Suprapubic skin (tissue), 3 donors: ENCODE data around the gene TYROBP.

Source experiments
- POLR2A ChIP-seq, 2 donors: fragments of 450-650 bp; IDR thresholded peaks; one replicate each; pipeline ENCODE4 v1.6.1; 2017; ENCODE audit warnings: antibody characterized with exemption in 2 of 2, mild to moderate bottlenecking in 2 of 2, moderate library complexity in 2 of 2
- TF ChIP-seq, protein P1 (sequence below), 2 donors: fragments of 200-600 bp in 1 of 2; fragments of 450-650 bp in 1 of 2; sonication (generic) in 1 of 2; IDR thresholded peaks; one replicate each; pipeline ENCODE4 v1.5.1; 2016 to 2019; ENCODE audit warnings: antibody characterized with exemption in 2 of 2, mild to moderate bottlenecking in 1 of 2, moderate library complexity in 1 of 2

GRCh38 chr19:35943321-35944301, 35.5 kb upstream of the TYROBP start:
- TF ChIP-seq, protein P1, sequence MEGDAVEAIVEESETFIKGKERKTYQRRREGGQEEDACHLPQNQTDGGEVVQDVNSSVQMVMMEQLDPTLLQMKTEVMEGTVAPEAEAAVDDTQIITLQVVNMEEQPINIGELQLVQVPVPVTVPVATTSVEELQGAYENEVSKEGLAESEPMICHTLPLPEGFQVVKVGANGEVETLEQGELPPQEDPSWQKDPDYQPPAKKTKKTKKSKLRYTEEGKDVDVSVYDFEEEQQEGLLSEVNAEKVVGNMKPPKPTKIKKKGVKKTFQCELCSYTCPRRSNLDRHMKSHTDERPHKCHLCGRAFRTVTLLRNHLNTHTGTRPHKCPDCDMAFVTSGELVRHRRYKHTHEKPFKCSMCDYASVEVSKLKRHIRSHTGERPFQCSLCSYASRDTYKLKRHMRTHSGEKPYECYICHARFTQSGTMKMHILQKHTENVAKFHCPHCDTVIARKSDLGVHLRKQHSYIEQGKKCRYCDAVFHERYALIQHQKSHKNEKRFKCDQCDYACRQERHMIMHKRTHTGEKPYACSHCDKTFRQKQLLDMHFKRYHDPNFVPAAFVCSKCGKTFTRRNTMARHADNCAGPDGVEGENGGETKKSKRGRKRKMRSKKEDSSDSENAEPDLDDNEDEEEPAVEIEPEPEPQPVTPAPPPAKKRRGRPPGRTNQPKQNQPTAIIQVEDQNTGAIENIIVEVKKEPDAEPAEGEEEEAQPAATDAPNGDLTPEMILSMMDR (IDR thresholded peaks at IDR 0.05), result no peak
- no peak for TF ChIP-seq POLR2A (IDR thresholded peaks at IDR 0.05)
